K562 (cell line): ENCODE results near the gene FBXW8. TPM values are rescaled to one million over a fixed set of nuclear protein-coding genes. Genes with fewer than 3 reads are reported as not detected.

Experiments
- ARID1B ChIP-seq: fragments of 450-650 bp; IDR thresholded peaks from 2 replicates; pipeline ENCODE4 v1.6.1; 2016; ENCODE audit warnings: antibody characterized with exemption, mild to moderate bottlenecking, inconsistent platforms
- BACH1 ChIP-seq: fragments of 200-800 bp; sonication (Bioruptor generic); IDR thresholded peaks from 2 replicates; pipeline ENCODE4 v1.6.1; 2016; ENCODE audit warnings: missing genetic modification characterization, missing compliant biosample characterization
- CHCHD3 ChIP-seq: fragments of 250-450 bp; sonication (Bioruptor Pico); IDR thresholded peaks from 2 replicates; pipeline ENCODE4 v2.1.2; 2022; ENCODE audit warnings: mild to moderate bottlenecking
- CTBP1 ChIP-seq: fragments of 450-650 bp; IDR thresholded peaks from 2 replicates; pipeline ENCODE4 v1.6.1; 2016; ENCODE audit warnings: borderline replicate concordance
- DPF2 ChIP-seq: fragments of 450-650 bp; IDR thresholded peaks from 2 replicates; pipeline ENCODE4 v1.6.1; 2016
- EP300 ChIP-seq: IDR thresholded peaks from 2 replicates; pipeline ENCODE4 v1.6.1; 2012; ENCODE audit warnings: low read length, improper control_type of control experiment
- FOSL1 ChIP-seq: fragments of 200-800 bp; sonication (Bioruptor generic); conservative IDR thresholded peaks from 2 replicates; pipeline ENCODE4 v1.6.1; 2016; ENCODE audit warnings: missing genetic modification characterization, missing compliant biosample characterization
- L3MBTL2 ChIP-seq: fragments of 450-650 bp; IDR thresholded peaks from 2 replicates; pipeline ENCODE4 v1.6.1; 2016; ENCODE audit warnings: mild to moderate bottlenecking, moderate library complexity
- NCOA1 ChIP-seq: fragments of 450-650 bp; IDR thresholded peaks from 2 replicates; pipeline ENCODE4 v1.6.1; 2016; ENCODE audit warnings: low read depth
- NFIC ChIP-seq: fragments of 450-650 bp; IDR thresholded peaks from 2 replicates; pipeline ENCODE4 v1.6.1; 2017; ENCODE audit warnings: mild to moderate bottlenecking, inconsistent platforms
- NR4A1 ChIP-seq, 2 experiments: fragments of 250-450 bp in 1 of 2; fragments of 450-650 bp in 1 of 2; sonication (Bioruptor Pico) in 1 of 2; IDR thresholded peaks; 2 replicates each; pipeline versions ENCODE4 v1.4.0 to v1.6.1; 2016 to 2020; ENCODE audit warnings: mild to moderate bottlenecking in 2 of 2, missing compliant biosample characterization in 1 of 2, missing genetic modification characterization in 1 of 2, moderate library complexity in 1 of 2
- PBX2 ChIP-seq, 2 experiments: IDR thresholded peaks in 1 of 2; conservative IDR thresholded peaks in 1 of 2; 2 replicates each; pipeline ENCODE4 v1.6.1; 2016; ENCODE audit warnings: low read depth in 2 of 2, mild to moderate bottlenecking in 1 of 2, missing compliant biosample characterization in 1 of 2, missing genetic modification characterization in 1 of 2, moderate library complexity in 1 of 2
- ZNF668 ChIP-seq: fragments of 250-450 bp; sonication (Bioruptor Pico); IDR thresholded peaks from 2 replicates; pipeline ENCODE4 v1.8.0; 2022; ENCODE audit warnings: mild to moderate bottlenecking, inconsistent platforms
- polyA plus RNA-seq, 8 experiments: library from polyadenylated mRNA; depleted of rRNA in 4 of 8; stranded (reverse) in 5 of 8; unstranded in 3 of 8; fragments of >200 nt; fragmentation: Nextera tagmentation in 2 of 8; fragmentation: Illumina TruSeq in 1 of 8; extraction: Ambion mirVana in 2 of 8; extraction: Trizol in 1 of 8; gene quantifications; 2 replicates each; pipeline versions ENCODE4 v1.2.1 to v1.2.3, GENCODE V29; 2011 to 2014; ENCODE audit warnings: inconsistent platforms in 1 of 8, missing spikeins in 1 of 8
- total RNA-seq, 7 experiments: library from RNA; depleted of rRNA in 6 of 7; stranded (reverse); fragments of >200 nt in 6 of 7; fragmentation: Illumina TruSeq in 2 of 7; extraction: Trizol in 2 of 7; gene quantifications; 2 replicates each; pipeline versions ENCODE4 v1.2.1 to v1.2.3, GENCODE V29; 2011 to 2021; ENCODE audit warnings: low replicate concordance in 1 of 7
- TF ChIP-seq, protein P1 (sequence below), 2 experiments: fragments of 450-650 bp; formaldehyde crosslinking in 1 of 2; IDR thresholded peaks; 2 replicates each; pipeline versions ENCODE4 v1.4.0 to v1.6.1; 2014 to 2020; ENCODE audit warnings: mild to moderate bottlenecking in 2 of 2, borderline replicate concordance in 1 of 2, low read depth in 1 of 2
- TF ChIP-seq, protein P2 (sequence below): fragments of 250-450 bp; sonication (Bioruptor Pico); IDR thresholded peaks from 2 replicates; pipeline ENCODE4 v1.4.0; 2020

Gene FBXW8
- total and polyA plus RNA-seq, 9 of the 15 experiments (the other 6 are each of a cell fraction or from before 2014, with no cell fraction given): 0.58 to 8.3 (median 4.4) TPM

GRCh38 chr12:117069101-117069797 is 158.5 kb downstream of the FBXW8 start (continued):
- TF ChIP-seq, protein P1, sequence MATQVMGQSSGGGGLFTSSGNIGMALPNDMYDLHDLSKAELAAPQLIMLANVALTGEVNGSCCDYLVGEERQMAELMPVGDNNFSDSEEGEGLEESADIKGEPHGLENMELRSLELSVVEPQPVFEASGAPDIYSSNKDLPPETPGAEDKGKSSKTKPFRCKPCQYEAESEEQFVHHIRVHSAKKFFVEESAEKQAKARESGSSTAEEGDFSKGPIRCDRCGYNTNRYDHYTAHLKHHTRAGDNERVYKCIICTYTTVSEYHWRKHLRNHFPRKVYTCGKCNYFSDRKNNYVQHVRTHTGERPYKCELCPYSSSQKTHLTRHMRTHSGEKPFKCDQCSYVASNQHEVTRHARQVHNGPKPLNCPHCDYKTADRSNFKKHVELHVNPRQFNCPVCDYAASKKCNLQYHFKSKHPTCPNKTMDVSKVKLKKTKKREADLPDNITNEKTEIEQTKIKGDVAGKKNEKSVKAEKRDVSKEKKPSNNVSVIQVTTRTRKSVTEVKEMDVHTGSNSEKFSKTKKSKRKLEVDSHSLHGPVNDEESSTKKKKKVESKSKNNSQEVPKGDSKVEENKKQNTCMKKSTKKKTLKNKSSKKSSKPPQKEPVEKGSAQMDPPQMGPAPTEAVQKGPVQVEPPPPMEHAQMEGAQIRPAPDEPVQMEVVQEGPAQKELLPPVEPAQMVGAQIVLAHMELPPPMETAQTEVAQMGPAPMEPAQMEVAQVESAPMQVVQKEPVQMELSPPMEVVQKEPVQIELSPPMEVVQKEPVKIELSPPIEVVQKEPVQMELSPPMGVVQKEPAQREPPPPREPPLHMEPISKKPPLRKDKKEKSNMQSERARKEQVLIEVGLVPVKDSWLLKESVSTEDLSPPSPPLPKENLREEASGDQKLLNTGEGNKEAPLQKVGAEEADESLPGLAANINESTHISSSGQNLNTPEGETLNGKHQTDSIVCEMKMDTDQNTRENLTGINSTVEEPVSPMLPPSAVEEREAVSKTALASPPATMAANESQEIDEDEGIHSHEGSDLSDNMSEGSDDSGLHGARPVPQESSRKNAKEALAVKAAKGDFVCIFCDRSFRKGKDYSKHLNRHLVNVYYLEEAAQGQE (IDR thresholded peaks at IDR 0.05; ENCODE audit: borderline replicate concordance): peak; percentile 15; the same call in 1 of the 2 replicates
- TF ChIP-seq, protein P1 (CRISPR knock-in tag; IDR thresholded peaks at IDR 0.05; ENCODE audit: low read depth): no peak
- TF ChIP-seq FOSL1 (tag): 0 out of 2 replicates have a peak, but pooled peaks have one; percentile 27
- peak; percentile 52 for TF ChIP-seq ARID1B
- TF ChIP-seq PBX2 (CRISPR knock-in tag; IDR thresholded peaks at IDR 0.05; ENCODE audit: low read depth): no peak
- no peak; the same call in 1 of the 2 replicates for TF ChIP-seq PBX2 (tag; conservative IDR thresholded peaks at IDR 0.05; ENCODE audit: low read depth)
- no peak; the same call in 1 of the 2 replicates for TF ChIP-seq CTBP1
- TF ChIP-seq NCOA1: peak; percentile 19; the same call in 1 of the 2 replicates
- TF ChIP-seq L3MBTL2: peak; percentile 57; the same call in 1 of the 2 replicates
- no peak for TF ChIP-seq NR4A1 (CRISPR knock-in tag; IDR thresholded peaks at IDR 0.05)
- 0 out of 2 replicates have a peak, but pooled peaks have one; percentile 43 for TF ChIP-seq NR4A1 (tag; IDR thresholded peaks at IDR 0.05)
- TF ChIP-seq CHCHD3: no peak
- peak; percentile 79 for TF ChIP-seq NFIC
- peak; percentile 44; the same call in 1 of the 2 replicates for TF ChIP-seq DPF2
- no peak for TF ChIP-seq ZNF668 (CRISPR knock-in tag)
- 0 out of 2 replicates have a peak, but pooled peaks have one; percentile 31 for TF ChIP-seq BACH1 (tag)
- TF ChIP-seq, protein P2, sequence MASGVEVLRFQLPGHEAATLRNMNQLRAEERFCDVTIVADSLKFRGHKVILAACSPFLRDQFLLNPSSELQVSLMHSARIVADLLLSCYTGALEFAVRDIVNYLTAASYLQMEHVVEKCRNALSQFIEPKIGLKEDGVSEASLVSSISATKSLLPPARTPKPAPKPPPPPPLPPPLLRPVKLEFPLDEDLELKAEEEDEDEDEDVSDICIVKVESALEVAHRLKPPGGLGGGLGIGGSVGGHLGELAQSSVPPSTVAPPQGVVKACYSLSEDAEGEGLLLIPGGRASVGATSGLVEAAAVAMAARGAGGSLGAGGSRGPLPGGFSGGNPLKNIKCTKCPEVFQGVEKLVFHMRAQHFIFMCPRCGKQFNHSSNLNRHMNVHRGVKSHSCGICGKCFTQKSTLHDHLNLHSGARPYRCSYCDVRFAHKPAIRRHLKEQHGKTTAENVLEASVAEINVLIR (CRISPR knock-in tag): no peak
- peak; percentile 32; the same call in 1 of the 2 replicates for TF ChIP-seq EP300
- TF ChIP-seq, all 486 proteins: peak for 22
